HEK293 (cell line): ENCODE results near the gene RETN.

ENCODE experiments used
- CTCF ChIP-seq: fragments of 450-650 bp; formaldehyde crosslinking; IDR thresholded peaks from 2 replicates; pipeline ENCODE4 v1.5.1; 2016; ENCODE audit warnings: missing biosample characterization, missing genetic modification characterization
- ZBTB44 ChIP-seq: fragments of 450-650 bp; IDR thresholded peaks from 2 replicates; pipeline ENCODE4 v1.5.1; 2018; ENCODE audit warnings: missing biosample characterization, mild to moderate bottlenecking, missing genetic modification characterization
- ZIC2 ChIP-seq: fragments of 450-650 bp; formaldehyde crosslinking; IDR thresholded peaks from 2 replicates; pipeline ENCODE4 v1.5.1; 2016; ENCODE audit warnings: missing biosample characterization, missing genetic modification characterization
- ZNF146 ChIP-seq: fragments of 450-650 bp; formaldehyde crosslinking; IDR thresholded peaks from 2 replicates; pipeline ENCODE4 v1.5.1; 2016; ENCODE audit warnings: missing biosample characterization, missing genetic modification characterization
- ZNF184 ChIP-seq: fragments of 450-650 bp; IDR thresholded peaks from 2 replicates; pipeline ENCODE4 v1.5.1; 2018; ENCODE audit warnings: missing biosample characterization, mild to moderate bottlenecking, missing genetic modification characterization
- ZNF560 ChIP-seq: fragments of 450-650 bp; formaldehyde crosslinking; IDR thresholded peaks from 2 replicates; pipeline ENCODE4 v1.5.1; 2017; ENCODE audit warnings: missing biosample characterization, missing genetic modification characterization, borderline replicate concordance
- ZNF610 ChIP-seq: fragments of 450-650 bp; formaldehyde crosslinking; IDR thresholded peaks from 2 replicates; pipeline ENCODE4 v1.5.1; 2016; ENCODE audit warnings: missing biosample characterization, missing genetic modification characterization, borderline replicate concordance

GRCh38 chr19:7636317-7636690 lies 32.5 kb upstream of the RETN start:
- TF ChIP-seq ZBTB44 (no peak), ZNF146 (tag by site-specific recombination) (no peak), ZNF184 (no peak), CTCF (tag by site-specific recombination) (no peak), ZNF610 (tag by site-specific recombination) (no peak), ZNF560 (tag by site-specific recombination) (no peak), ZIC2 (tag by site-specific recombination) (no peak)
